HG03571 (cell line): Measurements from ENCODE around the gene METTL1.
A peak's percentile ranks its signal among the peaks of the same experiment; 100 is the strongest.
"Not testable (repeated sequence)": the region's sequence is repeated elsewhere in the genome, so short reads cannot be mapped to it uniquely, and the experiment has no call there.

Experiments
- ATAC-seq: cut with Tn5 transposase; IDR thresholded peaks from one replicate; pipeline ENCODE4 v1.9.1; 2021; ENCODE audit not compliant: unreplicated experiment

The METTL1 gene

DNA sequence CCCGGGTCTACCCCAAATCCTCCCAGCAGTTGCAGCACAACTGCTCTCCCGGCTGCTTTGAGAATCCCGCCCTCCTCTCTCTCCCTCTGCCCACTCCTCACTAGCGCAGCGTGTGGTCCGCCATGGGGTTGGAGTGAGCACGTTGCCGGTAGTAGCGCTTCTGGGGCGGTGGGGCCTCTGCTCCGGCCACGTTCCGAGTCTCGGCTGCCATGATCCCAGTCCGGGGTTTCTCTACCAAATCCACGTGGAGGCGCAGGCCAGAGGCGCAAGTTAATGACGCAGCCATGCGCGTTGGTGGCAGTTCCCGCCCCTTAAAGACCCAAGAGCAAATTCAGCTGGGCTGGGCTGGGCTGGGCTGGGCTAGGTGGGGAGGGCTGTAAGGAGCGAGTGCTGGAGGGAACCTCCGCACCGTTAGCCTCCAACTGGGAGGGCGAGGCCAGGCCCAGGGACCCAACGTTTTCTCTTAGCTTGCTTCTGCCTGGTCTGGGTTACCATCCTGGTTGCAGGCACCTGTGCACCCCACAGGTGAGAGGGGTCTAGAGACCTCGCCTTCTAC lies at the start of gene METTL1:
TSS of gene METTL1 (minus strand) at position 233 of the 556 bp plus-strand sequence. CDS start at position 211, 22 bp downstream.
- peak; percentile 79 for ATAC-seq

DNA sequence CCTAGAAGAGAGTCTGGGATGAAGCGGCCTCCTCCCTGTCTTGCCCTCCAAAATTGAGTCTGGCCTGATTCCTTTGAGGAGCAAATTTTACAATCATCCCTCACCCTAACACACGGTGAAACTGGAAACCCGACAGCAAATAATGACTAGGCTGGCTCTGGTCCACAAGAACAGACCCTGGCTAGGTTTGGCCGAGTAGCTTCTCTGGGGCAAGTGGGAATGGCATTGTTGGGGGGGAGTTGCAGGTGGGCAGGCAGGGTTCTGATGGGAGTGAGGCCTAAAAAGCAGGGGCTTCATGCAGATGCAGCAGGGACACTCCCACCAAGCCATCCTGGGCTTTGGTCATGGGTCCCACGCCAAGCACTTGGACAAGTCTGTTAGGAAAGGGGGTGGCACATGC lies 49.1 kb upstream of the METTL1 start:
- not testable (repeated sequence) for ATAC-seq

DNA sequence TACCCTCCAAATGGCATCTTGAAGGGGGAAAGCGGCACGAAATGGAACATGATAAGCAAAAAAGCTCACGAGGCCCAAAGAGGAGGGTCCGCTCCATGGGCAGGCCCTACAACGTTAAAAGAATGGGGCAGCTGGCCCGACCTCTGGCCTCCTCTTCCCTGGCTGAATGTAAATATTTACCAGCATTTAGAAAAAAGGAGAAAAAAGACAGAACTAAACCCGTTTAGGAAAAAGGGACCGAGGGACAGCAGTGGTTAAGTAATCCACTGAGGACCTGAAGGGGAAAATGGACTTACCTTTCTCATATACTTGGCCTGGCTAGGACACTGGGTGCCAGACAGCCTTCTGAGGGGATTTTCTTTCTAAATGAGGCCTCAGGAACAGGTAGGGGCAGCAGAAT lies 48.2 kb upstream of the METTL1 start:
- ATAC-seq = not testable (repeated sequence)

DNA sequence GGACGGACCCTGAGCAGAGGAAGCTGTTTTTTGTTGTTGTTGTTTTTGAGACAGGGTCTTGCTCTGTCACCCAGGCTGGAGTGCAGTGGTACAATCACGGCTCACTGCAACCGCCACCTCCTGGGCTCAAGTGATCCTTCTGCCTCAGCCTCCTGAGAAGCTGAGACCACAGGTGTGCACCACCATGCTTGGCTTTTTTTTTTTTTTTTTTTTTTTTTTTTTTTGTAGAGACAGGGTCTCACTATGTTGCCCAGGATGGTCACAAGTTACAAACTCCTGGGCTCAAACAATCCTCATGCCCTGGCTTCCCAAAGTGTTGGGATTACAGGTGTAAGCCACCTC lies 46.1 kb upstream of the METTL1 start:
- not testable (repeated sequence) for ATAC-seq

DNA sequence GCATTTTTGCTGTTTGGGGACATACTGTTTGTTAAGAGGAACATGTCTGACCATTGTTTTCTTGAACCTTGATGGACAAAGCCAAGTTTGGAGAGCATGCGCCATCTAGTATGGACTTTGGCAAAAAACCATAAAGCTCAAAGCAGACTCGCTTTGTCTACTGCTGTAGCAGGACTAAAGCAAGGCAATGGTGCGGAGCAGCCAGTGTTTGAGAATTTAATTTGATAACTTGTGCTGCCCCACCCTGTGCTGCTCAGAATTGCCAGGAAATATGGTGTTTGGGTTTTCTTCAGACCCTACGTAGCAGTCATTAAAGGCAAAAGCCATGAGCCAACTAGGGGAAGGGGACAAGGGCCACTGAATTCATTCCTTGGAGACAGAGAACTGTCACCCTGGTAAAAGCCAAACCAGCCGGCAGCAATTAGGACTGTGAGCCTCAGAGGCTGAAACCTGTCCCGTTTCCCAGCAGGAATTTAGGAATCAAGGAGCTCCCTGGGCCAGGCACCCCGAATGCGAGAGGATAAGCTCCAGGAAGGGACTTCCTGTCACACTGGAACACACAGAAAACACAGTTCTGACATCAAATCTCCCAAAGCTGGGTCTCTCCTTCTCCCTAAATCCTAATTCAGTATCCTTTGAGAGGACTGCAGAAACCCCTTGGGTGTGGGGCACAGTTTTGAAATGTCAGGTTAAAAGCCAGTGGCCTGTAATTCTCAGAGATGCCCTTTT lies 45.5 kb upstream of the METTL1 start:
- no peak for ATAC-seq

DNA sequence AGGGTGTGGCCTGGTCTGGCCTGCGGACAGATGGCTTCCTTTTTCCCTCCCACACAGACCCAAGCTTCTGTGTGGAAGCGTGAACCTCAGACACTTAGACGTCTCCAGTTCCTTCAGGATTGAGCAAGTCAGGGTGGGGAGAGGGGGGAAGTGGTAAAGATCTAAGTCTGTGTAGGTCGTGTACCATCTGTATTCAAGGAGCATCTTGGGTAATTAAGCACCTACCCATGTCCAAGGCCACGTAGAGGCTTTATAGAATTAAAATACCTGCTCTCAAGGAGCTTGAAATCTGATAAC lies 44.9 kb upstream of the METTL1 start:
- no peak for ATAC-seq

DNA sequence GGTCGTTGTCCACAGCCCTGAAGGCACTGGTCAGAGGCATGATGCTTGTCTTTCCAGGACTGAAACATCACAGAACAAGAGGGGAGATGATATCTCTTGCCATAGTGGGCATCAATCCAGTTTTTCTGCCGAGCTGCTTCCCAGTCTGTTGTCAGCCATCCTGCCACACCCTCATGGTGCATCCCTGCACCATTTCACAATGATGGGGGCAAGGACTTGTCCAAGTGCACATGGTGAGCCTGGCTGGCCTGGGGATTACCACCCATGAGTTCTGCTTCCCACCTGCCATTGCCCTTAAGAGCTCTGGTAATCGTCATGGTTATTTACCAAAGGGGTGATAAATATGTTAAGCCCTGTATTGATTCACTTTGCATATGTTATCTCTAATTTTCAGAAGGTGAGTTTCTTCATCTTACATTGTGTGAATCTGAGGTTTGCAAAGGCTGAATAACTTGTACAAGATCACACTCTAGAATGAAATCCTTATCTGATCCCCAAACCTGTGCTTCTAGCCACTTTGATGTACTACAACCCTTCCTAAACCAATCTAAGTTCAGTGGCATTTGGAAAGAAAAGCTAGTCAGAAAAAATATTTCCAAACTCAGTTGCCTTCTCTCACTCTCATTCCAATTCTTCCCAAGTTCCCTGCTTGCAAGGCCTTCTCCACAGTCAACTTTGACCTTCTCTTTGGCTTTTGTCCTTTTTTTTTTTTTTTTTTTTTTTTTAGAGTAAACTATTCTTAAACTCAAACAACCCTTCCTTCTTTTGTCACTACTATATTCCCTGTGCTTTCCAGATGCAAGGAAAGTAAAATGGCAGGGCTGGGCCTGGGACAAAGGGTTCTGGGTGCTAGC lies 44.3 kb upstream of the METTL1 start:
- no peak for ATAC-seq

DNA sequence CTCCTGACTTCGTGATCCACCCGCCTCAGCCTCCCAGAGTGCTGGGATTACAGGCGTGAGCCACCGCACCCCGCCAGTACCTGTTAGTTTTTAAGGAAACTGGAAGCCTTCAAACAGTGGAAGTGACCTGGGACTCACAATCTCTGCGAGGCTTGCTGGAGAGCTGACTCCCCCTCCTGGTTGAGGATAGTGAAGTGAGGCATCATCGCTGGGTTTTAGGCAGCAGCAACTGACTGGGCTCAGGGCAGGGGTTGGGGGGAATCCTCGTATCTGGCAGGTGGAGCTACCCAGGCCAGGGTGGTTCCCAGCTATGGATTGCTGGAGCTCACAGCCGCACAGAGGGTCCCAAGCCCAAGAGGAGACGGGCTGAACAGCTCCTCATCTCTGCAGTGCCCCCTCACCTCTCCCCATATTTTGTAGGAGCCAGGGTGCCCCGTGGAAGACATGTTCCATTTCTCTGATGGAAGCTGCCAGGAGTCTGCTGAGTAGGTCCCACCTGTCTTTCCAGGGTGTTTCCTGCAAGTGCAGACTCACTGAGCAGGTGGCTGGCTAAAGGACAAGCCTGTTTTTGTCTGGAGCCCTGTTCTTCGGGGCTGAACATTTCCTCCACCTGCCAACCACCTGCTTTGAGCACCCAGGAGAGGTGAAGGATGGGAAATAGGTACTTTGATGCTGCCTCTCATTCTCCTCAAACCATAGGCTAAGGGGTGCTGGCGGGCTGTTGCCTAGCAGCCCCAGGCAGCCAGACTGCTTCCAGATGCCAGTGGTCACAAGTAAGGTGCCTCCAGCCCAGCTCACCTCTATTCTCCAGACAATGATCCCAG lies 43.5 kb upstream of the METTL1 start:
- no peak for ATAC-seq

DNA sequence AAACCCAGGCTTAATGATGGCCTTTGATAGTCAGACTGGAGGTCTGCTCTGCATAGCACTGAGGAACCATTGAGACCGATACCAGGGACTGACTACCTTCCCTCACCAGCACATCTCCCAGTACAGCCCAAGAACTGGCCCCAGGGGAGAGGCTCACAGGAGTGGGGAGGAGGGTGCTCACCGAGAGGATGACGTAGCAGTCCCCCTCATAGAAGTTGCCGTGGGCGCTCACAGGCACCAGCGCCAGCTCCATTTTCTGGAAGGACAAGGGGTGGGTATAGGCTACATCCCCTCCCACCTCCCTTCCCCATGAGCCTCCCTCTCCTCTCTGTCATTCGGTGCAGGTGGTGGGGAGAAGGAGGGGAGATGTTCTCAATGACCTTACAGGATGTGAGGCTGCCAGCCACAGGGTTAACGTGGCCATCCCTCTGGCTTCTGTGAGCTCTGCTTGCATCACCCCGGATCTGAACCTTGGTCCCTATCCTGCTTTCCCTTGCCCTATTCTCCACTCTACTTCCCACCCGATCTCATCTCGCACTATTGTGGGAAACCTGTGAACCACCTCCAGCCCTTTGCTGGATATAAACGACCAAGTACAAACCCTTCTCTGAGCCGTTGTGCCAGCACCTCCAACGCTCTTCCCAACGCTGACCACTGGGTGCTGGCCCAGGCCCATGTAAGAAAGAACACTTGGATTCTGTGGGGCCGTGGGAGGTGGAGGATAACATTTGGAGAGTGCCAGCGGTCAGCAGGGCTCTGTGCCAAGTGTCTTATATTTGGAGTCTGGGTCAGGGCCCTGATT lies 42.3 kb upstream of the METTL1 start:
- no peak for ATAC-seq

DNA sequence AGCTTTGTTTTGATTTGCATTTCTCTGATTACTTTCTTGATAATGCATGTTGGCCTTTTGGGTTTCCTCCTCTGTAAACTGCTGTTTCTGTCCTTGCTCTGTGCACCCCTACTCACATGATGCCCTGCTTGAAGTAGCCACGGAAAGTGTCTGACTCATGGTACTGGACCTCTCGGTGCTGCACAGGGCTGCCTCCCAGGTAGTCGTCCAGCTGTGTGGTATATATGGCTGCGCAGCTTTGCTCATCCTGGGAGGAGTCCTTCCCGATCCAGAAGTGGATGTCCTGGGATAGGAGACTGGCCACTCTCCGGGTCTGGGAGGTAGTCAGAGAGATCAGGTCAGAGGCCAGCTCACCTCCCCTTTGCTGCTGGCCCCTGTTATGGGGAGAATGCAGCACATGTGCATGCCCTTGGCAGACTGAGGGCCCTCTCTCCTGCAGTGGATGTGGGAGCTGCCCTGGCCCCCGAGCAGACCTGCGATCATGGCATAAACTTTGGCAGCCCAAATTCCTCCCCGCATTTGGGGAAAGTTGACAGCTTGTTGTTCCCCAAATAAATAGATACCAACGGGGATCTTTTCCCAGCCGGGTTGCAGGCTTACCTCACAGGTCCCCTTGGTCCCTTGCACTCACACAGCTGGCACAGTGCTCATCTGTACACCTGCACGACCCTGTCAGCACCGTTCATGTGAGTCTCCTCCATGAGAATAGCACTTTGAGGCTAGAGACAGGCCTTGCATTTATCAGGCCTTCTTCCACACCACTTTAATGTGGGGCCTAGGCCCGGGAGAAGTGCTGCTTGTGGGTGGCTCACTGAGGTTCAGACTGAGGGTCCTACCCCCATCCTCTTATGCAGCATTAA lies 41.4 kb upstream of the METTL1 start:
- ATAC-seq = no peak

DNA sequence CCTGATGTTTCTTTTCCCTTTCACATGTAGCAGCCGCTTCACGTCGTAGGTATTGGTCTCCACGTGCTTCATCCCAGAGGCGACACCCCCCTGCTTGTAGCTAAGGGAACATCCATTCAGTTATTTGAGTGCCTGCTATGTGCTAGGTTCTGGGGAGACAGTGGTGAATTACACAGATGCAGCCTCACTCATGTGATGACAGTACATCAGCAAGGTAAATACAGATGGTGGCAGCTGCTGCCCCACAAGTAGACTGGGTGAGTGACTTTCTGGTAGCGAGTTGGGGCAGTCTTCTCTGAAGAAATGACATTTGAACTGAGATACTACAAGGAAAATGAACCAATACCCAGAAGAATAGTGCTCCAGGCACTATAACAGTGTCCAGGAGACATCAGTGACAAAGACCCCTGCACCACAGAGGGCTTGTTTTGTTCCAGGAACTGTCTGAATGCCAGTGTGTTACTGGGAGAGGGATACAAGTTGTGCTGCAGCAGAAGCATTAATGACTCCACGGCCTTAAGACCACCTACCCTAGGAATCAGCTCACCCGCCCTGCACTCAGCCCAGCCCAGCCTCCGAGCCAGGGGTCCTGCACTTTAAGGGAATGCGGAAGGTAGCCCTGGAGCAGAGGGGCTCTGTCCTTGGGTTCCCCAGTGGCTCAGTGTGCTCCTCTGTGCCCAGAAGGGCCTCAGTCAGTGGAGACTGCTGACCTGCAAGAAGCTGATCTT lies 39.3 kb upstream of the METTL1 start:
- ATAC-seq = no peak

DNA sequence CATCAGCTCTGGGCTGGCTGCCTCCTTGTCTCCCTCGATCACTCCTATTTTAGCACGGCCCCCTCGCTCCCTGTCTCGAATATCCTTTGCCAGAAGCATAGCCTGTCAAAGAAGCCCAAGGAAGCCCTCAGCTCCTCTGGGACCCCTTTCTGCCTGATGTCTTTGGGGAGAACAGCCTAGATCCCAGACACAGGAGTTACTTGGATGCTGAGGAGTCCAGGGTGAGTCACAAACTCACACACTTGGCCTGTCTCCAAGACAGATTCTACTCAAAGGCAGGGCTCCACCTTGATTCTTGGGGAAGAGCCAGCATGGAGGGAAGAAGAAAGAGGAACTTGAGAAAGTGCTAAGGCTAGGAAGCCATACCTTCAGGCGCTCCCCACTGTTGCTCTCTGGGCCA lies 38.5 kb upstream of the METTL1 start:
- ATAC-seq = no peak

DNA sequence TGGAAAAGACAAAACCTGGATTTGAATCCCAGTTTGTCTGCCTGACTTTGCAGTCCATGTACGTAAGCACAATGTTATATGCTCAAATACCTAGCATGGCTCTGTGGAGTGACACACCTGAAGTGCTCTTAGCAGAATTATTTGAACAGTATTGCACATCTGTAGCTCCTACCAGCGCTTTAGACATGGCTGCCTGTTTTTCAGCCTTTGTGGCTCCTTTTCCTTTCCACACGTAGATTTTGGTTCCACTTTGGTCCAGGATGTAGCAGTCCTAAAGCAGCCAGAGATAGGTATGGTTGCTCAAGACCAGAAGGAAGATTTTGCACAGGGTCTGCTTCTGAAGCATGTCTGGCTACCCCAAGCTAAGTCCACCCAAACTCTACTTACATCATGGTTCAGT lies 37.5 kb upstream of the METTL1 start:
- ATAC-seq = no peak

DNA sequence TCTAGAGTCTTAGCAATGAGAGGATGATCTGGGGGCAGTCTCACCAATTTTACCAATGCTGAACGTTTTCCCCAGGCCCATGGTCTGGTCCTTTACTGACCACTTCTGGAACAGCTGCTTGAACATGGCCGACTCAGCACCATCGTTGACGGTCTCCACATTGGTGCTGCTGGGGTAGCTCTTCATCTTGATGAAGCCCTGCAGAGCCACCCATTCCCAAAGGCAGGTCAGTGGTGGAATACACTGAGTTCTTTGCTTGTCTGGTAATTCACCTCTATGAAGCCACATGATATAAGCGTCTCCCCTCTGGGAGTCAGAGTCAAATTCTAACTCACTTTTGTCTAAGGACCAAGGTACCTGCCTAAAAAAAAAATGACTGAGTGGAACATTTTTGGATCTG lies 36.4 kb upstream of the METTL1 start:
- no peak for ATAC-seq

DNA sequence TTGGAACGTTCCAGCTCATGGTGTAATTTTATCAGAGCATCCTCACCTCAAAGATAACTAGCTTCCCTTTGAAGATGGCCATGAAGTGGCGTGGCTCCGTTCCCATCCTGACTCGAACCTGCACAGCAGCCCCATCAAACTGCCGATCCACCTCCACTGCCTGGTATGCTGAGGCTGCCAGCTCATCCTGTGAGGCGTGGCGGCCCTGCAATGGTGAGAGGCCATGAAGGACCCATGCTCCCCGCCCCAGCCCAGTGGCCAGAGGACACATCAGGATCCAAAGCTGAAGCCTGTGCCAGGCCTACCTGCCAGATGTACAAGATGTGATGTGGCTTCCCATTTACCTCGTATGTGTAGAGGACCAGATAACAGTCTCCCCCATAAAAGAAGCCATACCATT lies 35.4 kb upstream of the METTL1 start:
- no peak for ATAC-seq

DNA sequence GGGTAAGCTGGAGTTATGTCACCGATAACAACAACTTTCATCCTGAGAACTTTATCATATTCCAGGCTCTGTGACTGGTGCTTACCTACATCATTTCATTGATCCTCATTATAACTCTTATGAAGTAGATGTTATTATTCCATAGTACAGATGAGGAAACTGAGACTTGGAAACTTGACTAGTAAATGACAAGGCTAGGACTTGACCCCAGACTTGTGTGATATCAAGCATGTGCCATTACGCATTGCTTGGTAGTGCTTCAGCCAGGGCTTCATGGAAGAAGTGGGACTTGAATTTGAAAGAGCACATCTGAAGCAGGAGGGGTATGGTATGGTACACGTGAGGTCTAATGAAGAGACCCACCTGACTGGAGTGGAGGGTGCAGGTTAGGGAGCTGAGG lies 34.8 kb upstream of the METTL1 start:
- no peak for ATAC-seq

DNA sequence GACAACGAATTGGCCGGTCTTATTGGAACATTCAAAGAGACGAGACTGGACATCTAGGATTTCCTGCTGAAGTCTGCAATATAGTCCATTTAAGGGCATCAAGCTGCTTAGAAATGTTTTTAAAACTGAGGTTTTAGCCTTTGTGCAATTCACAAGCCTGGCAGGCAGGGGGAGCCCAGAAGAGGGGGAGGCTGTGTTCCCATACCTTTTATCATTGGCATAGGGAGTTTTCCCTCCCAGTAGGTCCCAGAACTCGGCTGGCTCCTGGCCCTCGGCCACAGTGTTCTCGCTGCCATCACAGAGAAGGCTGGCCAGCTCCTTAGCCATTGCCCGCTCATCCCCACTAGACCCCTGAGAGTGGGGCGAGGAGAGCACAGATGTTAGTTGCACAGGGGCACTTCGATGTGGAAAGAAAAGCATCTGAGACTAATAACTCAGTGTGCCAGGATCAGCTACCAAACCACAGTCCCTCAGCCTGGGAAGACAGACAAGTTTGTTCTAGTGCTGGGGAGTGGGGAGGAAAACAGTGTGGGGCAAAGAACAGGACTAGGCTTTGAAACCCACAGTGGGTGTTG lies 31.5 kb upstream of the METTL1 start:
- no peak for ATAC-seq

DNA sequence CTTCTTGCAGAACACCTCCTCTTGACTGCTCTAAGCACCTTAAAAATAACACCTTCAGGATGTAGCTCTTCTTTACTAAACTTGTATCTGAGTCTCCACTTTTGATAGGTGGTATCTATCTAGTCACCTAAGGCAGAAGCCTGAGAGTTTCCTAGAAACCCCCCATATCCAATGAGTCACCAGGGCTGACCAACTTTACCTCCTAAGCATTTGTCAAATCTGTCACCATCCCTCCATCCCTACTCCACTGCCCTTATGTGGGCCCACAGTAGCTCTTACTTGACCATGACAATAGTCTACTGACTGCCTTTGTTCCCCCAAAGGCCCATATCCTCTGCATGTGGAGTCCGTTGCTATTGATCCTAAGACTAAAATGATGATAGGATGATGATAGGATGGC lies 30.7 kb upstream of the METTL1 start:
- no peak for ATAC-seq

DNA sequence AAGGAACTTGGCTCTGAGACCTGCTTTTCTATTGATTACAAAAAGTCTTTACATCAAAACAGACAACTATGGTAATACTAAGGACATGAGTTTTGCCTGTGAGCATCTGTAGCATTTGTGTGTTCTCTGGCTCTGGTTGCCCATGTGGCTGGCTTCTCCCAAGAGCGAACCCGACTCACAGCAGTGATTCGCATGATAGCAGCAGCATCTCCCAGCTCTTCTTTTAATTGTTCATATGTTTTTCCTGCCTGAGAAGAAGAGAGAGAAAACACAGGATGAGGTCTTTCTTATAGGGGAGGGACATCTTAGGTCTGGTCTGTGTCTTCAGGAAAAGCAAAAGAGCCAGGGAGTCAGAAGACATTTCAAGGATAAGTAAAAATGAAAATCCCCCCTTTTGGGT lies 29.1 kb upstream of the METTL1 start:
- ATAC-seq = no peak
